Left ventricle myocardium superior (tissue), 1 donor: ENCODE data around the gene USP46. TPM values are rescaled to one million over a fixed set of nuclear protein-coding genes. Genes with fewer than 3 reads are reported as not detected.

ENCODE experiments used
- ATAC-seq: fragments of 200-7000 bp; cut with Tn5 transposase; one replicate; pipeline ENCODE4 v1.9.1; 2020; ENCODE audit warnings: mild to moderate bottlenecking, moderate library complexity
- DNase-seq: peaks from one replicate; pipeline ENCODE4 v3.0.0-alpha.2; 2020
- intact Hi-C: fragments of 100-400 bp; cut with micrococcal nuclease; formaldehyde crosslinking; loops from one replicate; pipeline ENCODE4 v1.11.0; 2022
- total RNA-seq: library from RNA; stranded (reverse); fragmentation: NEBNext Ultra II Directional; extraction: Animal tissue kit (Norgen Biotek cat#: 25700); gene quantifications from one replicate; pipeline ENCODE4 v1.2.1, GENCODE V29; 2021
- donor health status: DM: no; HTN: yes; CAD: no; lungs with severe emphysema.

Gene USP46
- total RNA-seq, 1 donor from 2014 or later, result 61.1 TPM

GRCh38 chr4:52658641-52659000 is 480 bp downstream of the USP46 start:
- ATAC-seq (no peak), DNase-seq (peak; percentile 42)
- intact Hi-C loops, result no loop called here

GRCh38 chr4:52657618-52658501 is 1.2 kb downstream of the USP46 start:
- DNase-seq, result peak; percentile 35
- ATAC-seq, result no peak
- intact Hi-C loops, result no loop called here

- intact Hi-C loops, result no loop called here
- ATAC-seq (no peak), DNase-seq (no peak)
Measured at GRCh38 chr4:52657292-52657617, 1.8 kb downstream of the USP46 start.

GRCh38 chr4:52655506-52655905 is 3.6 kb downstream of the USP46 start:
- no peak for ATAC-seq
- no peak for DNase-seq
- intact Hi-C loops, result no loop called here

GRCh38 chr4:52651996-52652672 is 7.0 kb downstream of the USP46 start:
- no peak for DNase-seq
- no peak for ATAC-seq
- intact Hi-C loops, result no loop called here

GRCh38 chr4:52648836-52649235 is 10.3 kb downstream of the USP46 start:
- ATAC-seq, result no peak
- intact Hi-C loops, result no loop called here
- no peak for DNase-seq

- no peak for DNase-seq
- intact Hi-C loops, result no loop called here
- no peak for ATAC-seq
Measured at GRCh38 chr4:52646741-52647140, 12.4 kb downstream of the USP46 start.

GRCh38 chr4:52646096-52646495 is 13.0 kb downstream of the USP46 start:
- no peak for DNase-seq
- ATAC-seq, result no peak
- intact Hi-C loops, result no loop called here

- intact Hi-C loops, result no loop called here
- DNase-seq (no peak), ATAC-seq (no peak)
Measured at GRCh38 chr4:52645300-52645699, 13.8 kb downstream of the USP46 start.

GRCh38 chr4:52643785-52644244 is 15.3 kb downstream of the USP46 start:
- intact Hi-C loops, result no loop called here
- ATAC-seq (peak; percentile 93), DNase-seq (peak; percentile 91)

GRCh38 chr4:52643190-52643589 is 15.9 kb downstream of the USP46 start:
- ATAC-seq (no peak), DNase-seq (no peak)
- intact Hi-C loops, result no loop called here

GRCh38 chr4:52641854-52642563 is 17.1 kb downstream of the USP46 start:
- ATAC-seq (no peak), DNase-seq (no peak)
- intact Hi-C loops, result no loop called here

- DNase-seq (no peak), ATAC-seq (no peak)
- intact Hi-C loops, result no loop called here
Measured at GRCh38 chr4:52640808-52641565, 18.1 kb downstream of the USP46 start.

- intact Hi-C loops, result no loop called here
- DNase-seq, result no peak
- ATAC-seq, result no peak
Measured at GRCh38 chr4:52638717-52639116, 20.4 kb downstream of the USP46 start.

- peak; percentile 42 for ATAC-seq
- intact Hi-C loops, result no loop called here
- no peak for DNase-seq
Measured at GRCh38 chr4:52637116-52637515, 22.0 kb downstream of the USP46 start.

GRCh38 chr4:52635560-52635959 is 23.5 kb downstream of the USP46 start:
- DNase-seq (no peak), ATAC-seq (no peak)
- intact Hi-C loops, result no loop called here

- intact Hi-C loops, result no loop called here
- no peak for ATAC-seq
- DNase-seq, result no peak
Measured at GRCh38 chr4:52635130-52635529, 24.0 kb downstream of the USP46 start.

- intact Hi-C loops, result no loop called here
- DNase-seq (no peak), ATAC-seq (no peak)
Measured at GRCh38 chr4:52633846-52634245, 25.3 kb downstream of the USP46 start.

GRCh38 chr4:52628974-52629373 is 30.1 kb downstream of the USP46 start:
- intact Hi-C loops, result no loop called here
- DNase-seq (no peak), ATAC-seq (peak; percentile 49)
